Lung (tissue), 12 donors: Measurements from ENCODE around the gene SAE1. TPM values are rescaled to one million over a fixed set of nuclear protein-coding genes. Genes with fewer than 3 reads are reported as not detected.
A peak's percentile ranks its signal among the peaks of the same experiment; 100 is the strongest.

Experiments
- ATAC-seq: fragments of 200-7000 bp; cut with Tn5 transposase; one replicate; pipeline ENCODE4 v1.9.1; 2020; ENCODE audit warnings: moderate number of reproducible peaks; ENCODE audit not compliant: insufficient read depth, low FRiP score
- DNase-seq, 3 donors: peaks; one replicate each; pipeline ENCODE4 v3.0.0-alpha.2; 2013 to 2017
- H3K27ac ChIP-seq, 2 donors: one replicate each; pipeline ENCODE4 v1.5.1; 2013; ENCODE audit warnings: mild to moderate bottlenecking in 2 of 2, moderate library complexity in 2 of 2, control low read depth in 1 of 2, inconsistent platforms in 1 of 2, low read depth in 1 of 2, low read length in 1 of 2
- H3K27me3 ChIP-seq, 3 donors: one replicate each; pipeline ENCODE4 v1.5.1; 2013; ENCODE audit warnings: low read length in 2 of 3; ENCODE audit not compliant: control insufficient read depth in 3 of 3, insufficient read depth in 3 of 3
- H3K36me3 ChIP-seq, 4 donors: one replicate each; pipeline ENCODE4 v1.5.1; 2013; ENCODE audit warnings: low read length in 4 of 4, mild to moderate bottlenecking in 1 of 4, moderate library complexity in 1 of 4; ENCODE audit not compliant: control insufficient read depth in 4 of 4, insufficient read depth in 4 of 4
- H3K4me1 ChIP-seq, 5 donors: one replicate each; pipeline ENCODE4 v1.5.1; 2013; ENCODE audit warnings: low read length in 5 of 5, mild to moderate bottlenecking in 2 of 5, moderate library complexity in 1 of 5; ENCODE audit not compliant: control insufficient read depth in 5 of 5, insufficient read depth in 5 of 5
- H3K4me3 ChIP-seq: one replicate; pipeline ENCODE4 v1.5.1; 2013; ENCODE audit warnings: mild to moderate bottlenecking, control low read depth, moderate library complexity
- H3K9ac ChIP-seq, 2 donors: one replicate each; pipeline ENCODE4 v1.5.1; 2013; ENCODE audit warnings: low read length in 2 of 2, control low read depth in 1 of 2; ENCODE audit not compliant: insufficient read depth in 1 of 2
- H3K9me3 ChIP-seq, 4 donors: one replicate each; pipeline ENCODE4 v1.5.1; 2013; ENCODE audit warnings: low read length in 3 of 4, mild to moderate bottlenecking in 1 of 4, moderate library complexity in 1 of 4; ENCODE audit not compliant: control insufficient read depth in 4 of 4, insufficient read depth in 3 of 4
- CTCF ChIP-seq: IDR thresholded peaks from 2 replicates; pipeline ENCODE4 v1.5.1; 2012; ENCODE audit warnings: mild to moderate bottlenecking; ENCODE audit errors: control extremely low read depth, extremely low read depth
- WGBS, 2 donors: extraction: QIAGEN DNeasy Blood & Tissue Kit; methylation state at CpG; one replicate each; pipeline ENCODE4 v1.1.7; 2013; 5-methylcytosine and 5-hydroxymethylcytosine counted together
- polyA plus RNA-seq, 2 donors: library from polyadenylated mRNA; stranded (reverse); fragments of 200-250 nt; gene quantifications; one replicate each; pipeline ENCODE4 v1.2.1, GENCODE V29; 2013
- total RNA-seq, 2 donors: library from RNA; depleted of rRNA in 1 of 2; stranded (reverse); fragments of >200 nt in 1 of 2; gene quantifications; one replicate each; pipeline ENCODE4 v1.2.1, GENCODE V29; 2014 to 2021
- donor health status: control.
- donor health status: control.
- donor health status: Bipolar disorder and iron deficiency.
- donor health status: healthy.
- donor health status: DM: yes; HTN: yes; CAD: no.

The SAE1 gene
- total and polyA plus RNA-seq, 4 donors = 28.6 to 58.1 (median 55.9) TPM

- TF ChIP-seq CTCF = no peak
- H3K36me3 ChIP-seq = peaks cover 12 to 30% (median 15%) of the 10 kb centered on the region in 4 donors
- H3K27ac ChIP-seq = no peak overlapping the region
- 95 to 96% methylated on average over 7 of the region's 7 CpGs for WGBS, 2 donors
- no peaks in the 10 kb centered on the region for H3K9me3 ChIP-seq
- no peak overlapping the region for H3K9ac ChIP-seq
- H3K27me3 ChIP-seq = no peaks in the 10 kb centered on the region
- no peaks in the 10 kb centered on the region for H3K4me1 ChIP-seq
- DNase-seq (no peak), ATAC-seq (no peak)
- H3K4me3 ChIP-seq = no peak overlapping the region
These were observed 37.4 kb downstream of the SAE1 start for GRCh38 chr19:47168065-47168464.

GRCh38 chr19:47172666-47173455, 42.2 kb downstream of the SAE1 start:
- Histone ChIP-seq H3K27me3 (no peaks in the 10 kb centered on the region), H3K27ac (no peak overlapping the region), H3K4me3 (no peak overlapping the region), H3K4me1 (peaks cover 0 to 11% (median 0%) of the 10 kb centered on the region in 5 donors), H3K36me3 (peaks cover 12 to 32% (median 21%) of the 10 kb centered on the region in 4 donors), H3K9me3 (no peaks in the 10 kb centered on the region), H3K9ac (no peak overlapping the region)
- no peak for TF ChIP-seq CTCF
- 96 to 97% methylated on average over 19 of the region's 19 CpGs for whole genome bisulfite sequencing, 2 donors
- ATAC-seq = no peak
- no peak for DNase-seq

GRCh38 chr19:47176071-47176626, 45.5 kb downstream of the SAE1 start:
- ATAC-seq = no peak
- Histone ChIP-seq H3K4me3 (no peak overlapping the region), H3K9me3 (no peaks in the 10 kb centered on the region), H3K9ac (peak overlapping the region in 1 of 2 donors; percentile 8), H3K27ac (peak overlapping the region in 1 of 2 donors; percentile 61), H3K27me3 (no peaks in the 10 kb centered on the region), H3K36me3 (peaks cover 4 to 21% (median 16%) of the 10 kb centered on the region in 4 donors), H3K4me1 (peaks cover 0 to 11% (median 0%) of the 10 kb centered on the region in 5 donors)
- 66 to 72% methylated on average over 5 of the region's 5 CpGs for WGBS, 2 donors
- no peak for TF ChIP-seq CTCF
- DNase-seq = no peak
